ENCODE measurements around the gene FGF23. TPM values are rescaled to one million over a fixed set of nuclear protein-coding genes. Genes with fewer than 3 reads are reported as not detected.

FGF23 gene
- total RNA-seq, 4 donors from 2014 or later = 0.22 TPM; not detected in 3

DNA sequence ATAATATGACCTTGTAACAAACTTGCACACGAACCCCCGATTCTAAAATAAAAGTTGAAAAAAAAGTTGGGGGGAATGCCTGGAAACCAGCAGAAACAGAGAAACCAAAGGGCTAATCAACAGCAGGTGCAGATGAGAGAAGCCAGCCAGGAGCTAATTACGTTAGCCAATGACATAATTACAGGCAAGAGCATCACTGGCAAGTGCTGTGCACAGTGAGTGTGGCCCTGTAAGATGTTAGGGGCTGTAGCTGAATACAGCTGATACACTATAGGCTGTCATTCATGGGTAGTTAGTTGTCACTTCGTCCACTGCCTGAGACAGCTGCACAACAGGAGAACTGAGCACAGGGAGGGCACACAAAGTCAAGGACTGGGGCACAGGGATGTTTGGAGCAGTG is 7.3 kb upstream of the FGF23 start:
- TF ChIP-seq, protein P1, sequence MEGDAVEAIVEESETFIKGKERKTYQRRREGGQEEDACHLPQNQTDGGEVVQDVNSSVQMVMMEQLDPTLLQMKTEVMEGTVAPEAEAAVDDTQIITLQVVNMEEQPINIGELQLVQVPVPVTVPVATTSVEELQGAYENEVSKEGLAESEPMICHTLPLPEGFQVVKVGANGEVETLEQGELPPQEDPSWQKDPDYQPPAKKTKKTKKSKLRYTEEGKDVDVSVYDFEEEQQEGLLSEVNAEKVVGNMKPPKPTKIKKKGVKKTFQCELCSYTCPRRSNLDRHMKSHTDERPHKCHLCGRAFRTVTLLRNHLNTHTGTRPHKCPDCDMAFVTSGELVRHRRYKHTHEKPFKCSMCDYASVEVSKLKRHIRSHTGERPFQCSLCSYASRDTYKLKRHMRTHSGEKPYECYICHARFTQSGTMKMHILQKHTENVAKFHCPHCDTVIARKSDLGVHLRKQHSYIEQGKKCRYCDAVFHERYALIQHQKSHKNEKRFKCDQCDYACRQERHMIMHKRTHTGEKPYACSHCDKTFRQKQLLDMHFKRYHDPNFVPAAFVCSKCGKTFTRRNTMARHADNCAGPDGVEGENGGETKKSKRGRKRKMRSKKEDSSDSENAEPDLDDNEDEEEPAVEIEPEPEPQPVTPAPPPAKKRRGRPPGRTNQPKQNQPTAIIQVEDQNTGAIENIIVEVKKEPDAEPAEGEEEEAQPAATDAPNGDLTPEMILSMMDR (IDR thresholded peaks at IDR 0.05; ENCODE audit: low read depth) = no peak

DNA sequence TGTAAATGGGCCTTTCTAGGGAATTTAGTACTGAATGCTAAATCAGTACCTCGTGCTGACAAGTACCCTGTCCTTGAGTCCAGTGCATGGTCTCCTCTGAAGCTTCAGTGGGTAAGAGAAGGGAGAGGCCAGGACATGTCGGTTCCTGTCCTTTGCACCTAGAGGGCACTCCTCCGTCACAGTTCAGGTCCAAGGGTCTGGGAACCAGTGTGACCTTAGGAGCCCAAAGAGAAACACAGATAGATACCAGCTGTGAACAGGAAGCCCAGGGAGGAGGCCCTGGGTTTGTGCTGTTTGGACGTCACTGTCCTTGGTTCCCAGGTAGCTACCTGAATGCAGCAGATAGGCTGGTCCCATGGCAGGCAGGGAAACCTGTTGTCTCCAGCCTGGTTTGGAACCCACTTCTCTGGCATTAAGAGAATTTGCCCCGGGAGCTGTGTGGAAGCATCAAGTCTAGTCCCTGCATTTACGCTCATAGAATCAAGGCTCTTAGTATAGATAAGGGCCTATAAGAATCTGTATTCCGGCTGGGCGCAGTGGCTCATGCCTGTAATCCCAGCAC is 3.9 kb upstream of the FGF23 start:
- TF ChIP-seq, protein P1 (IDR thresholded peaks at IDR 0.05; ENCODE audit: low read depth) = no peak

DNA sequence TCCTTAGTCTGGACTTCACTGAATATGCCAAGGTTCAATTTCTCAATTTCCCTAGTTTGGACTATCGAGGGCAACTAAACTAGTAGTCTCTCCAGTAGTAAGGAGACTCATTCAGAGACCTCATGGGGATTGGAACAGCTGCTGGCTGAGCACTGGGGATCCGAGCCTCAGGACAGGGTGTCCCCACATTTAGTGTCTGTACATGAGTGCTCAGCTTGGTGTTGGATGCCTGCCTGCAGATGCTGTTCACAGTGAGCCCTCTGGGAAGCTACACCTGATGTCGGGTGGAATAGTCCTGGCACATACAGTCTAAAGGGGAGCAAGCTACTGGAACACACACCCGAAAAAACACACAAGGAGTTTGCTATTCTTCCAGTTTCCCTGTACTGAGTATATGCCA is 820 bp upstream of the FGF23 start:
- TF ChIP-seq, protein P1 (IDR thresholded peaks at IDR 0.05; ENCODE audit: low read depth) = no peak

DNA sequence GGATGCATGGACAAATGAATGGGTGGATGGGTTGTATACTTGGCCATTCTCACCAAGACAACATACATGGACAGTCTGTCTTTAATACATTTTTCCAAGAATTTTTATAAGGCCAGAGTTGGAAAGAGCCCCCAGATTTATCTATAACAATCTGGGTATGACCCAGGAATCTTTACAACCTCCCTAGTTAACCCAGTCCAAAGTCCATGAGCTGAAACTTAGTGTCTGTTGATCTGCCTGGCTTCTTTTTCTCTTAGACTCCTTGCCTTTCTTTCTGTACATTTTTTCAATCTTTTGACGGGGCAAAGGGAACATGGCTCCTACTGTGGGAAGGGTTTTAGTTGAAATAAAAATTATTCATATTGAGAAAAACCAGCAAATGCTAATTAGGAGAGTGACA is 740 bp downstream of the FGF23 start:
- TF ChIP-seq, protein P1 (IDR thresholded peaks at IDR 0.05; ENCODE audit: low read depth) = no peak

DNA sequence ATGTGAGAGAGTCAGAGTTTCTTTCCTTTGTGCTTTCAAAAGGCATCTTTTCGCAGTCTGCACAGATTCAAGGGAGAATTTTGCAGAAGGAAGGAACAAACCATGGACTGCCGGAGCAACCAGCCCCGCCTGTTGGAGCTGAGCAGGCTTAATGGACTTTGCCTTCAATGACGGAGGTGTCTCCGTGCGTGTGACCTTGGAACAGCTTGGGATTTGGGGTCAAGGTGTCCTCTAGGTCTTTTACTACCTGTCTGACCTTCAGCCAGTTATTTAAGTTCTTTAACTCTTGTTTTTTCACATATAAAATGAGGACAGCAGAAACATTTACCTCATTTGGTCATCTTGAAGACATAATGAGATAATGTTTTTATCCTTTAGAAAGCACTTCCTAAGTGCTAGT is 4.1 kb downstream of the FGF23 start:
- TF ChIP-seq, protein P1 (IDR thresholded peaks at IDR 0.05; ENCODE audit: low read depth) = no peak

DNA sequence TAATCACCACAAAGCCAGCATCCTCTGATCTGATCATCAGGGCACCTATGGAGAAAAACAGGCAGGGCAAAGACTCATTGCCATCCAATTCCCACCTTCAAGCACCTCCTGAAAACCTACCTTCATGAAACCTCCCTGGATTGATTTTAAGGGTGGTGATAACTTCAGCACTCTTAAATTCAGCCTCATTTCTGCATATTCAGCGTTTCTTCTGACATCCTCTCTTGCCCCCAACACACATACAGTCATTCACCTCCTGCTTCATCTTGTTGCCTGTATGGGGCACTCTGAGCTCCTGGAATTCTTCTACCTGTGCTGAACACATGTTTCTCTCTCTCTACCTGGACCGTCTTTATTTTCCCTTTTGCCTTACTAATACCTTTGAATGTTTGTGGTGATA is 6.9 kb downstream of the FGF23 start:
- TF ChIP-seq, protein P1 (IDR thresholded peaks at IDR 0.05; ENCODE audit: low read depth) = no peak

DNA sequence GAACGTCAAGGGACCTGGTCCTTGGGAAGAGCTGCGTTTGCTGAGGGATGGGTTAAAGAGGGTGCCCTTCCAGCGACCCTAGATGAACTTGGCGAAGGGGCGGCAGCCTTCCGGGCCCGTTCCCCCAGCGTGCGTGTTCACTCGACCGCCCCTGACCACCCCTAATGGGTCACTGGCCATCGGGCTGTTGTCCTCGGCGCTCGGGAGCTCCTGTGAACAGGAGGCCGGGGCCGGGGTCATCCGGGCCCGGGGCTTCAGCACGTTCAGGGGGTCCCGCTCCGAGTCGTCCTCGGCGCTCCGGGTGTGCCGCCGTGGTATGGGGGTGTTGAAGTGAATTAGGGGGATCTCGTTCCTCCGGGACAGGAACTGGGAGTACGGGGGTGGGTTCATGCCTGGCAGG is 9.2 kb downstream of the FGF23 start:
- TF ChIP-seq, protein P1 (IDR thresholded peaks at IDR 0.05; ENCODE audit: low read depth) = no peak

Measured in subcutaneous adipose tissue (tissue), 4 donors.